AG09309 (cell line): Measurements from ENCODE around the gene CDK16.

Source experiments
- DNase-seq: peaks from one replicate; pipeline ENCODE4 v3.0.0-alpha.2; 2010; ENCODE audit warnings: low read depth
- H3K4me3 ChIP-seq: 2 replicates; pipeline ENCODE4 v1.5.1; 2011; ENCODE audit warnings: mild to moderate bottlenecking, low read depth, low read length, moderate library complexity; ENCODE audit not compliant: control insufficient read depth
- TF ChIP-seq, protein P1 (sequence below): IDR thresholded peaks from 2 replicates; pipeline ENCODE4 v1.5.1; 2011; ENCODE audit warnings: mild to moderate bottlenecking, low read depth, low read length, inconsistent platforms; ENCODE audit not compliant: insufficient read depth, control insufficient read depth; ENCODE audit errors: missing control alignments

Gene CDK16

GRCh38 chrX:47182106-47182700 lies 36.3 kb upstream of the CDK16 start:
- TF ChIP-seq, protein P1, sequence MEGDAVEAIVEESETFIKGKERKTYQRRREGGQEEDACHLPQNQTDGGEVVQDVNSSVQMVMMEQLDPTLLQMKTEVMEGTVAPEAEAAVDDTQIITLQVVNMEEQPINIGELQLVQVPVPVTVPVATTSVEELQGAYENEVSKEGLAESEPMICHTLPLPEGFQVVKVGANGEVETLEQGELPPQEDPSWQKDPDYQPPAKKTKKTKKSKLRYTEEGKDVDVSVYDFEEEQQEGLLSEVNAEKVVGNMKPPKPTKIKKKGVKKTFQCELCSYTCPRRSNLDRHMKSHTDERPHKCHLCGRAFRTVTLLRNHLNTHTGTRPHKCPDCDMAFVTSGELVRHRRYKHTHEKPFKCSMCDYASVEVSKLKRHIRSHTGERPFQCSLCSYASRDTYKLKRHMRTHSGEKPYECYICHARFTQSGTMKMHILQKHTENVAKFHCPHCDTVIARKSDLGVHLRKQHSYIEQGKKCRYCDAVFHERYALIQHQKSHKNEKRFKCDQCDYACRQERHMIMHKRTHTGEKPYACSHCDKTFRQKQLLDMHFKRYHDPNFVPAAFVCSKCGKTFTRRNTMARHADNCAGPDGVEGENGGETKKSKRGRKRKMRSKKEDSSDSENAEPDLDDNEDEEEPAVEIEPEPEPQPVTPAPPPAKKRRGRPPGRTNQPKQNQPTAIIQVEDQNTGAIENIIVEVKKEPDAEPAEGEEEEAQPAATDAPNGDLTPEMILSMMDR, result no peak
- no peak overlapping the region for H3K4me3 ChIP-seq
- no peak for DNase-seq

DNA sequence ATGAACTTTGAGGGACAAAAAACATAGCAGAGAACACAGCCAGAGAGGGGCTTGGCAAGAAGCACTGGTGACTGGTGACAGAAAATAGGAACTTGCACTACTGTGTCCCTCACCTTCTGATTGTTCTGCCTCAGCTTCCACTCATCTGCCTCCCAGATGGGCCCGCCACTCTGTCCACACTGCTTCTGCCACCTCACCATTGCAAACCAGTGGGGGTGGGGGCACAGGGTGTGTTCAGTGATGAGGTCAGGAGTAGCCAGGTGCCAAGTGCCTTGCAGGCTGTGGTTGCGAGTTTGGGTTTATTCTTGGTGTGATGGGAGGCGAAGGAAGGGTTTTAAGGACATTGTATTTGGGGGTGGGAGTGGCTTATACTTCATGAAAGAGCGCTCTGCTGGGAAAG lies 34.0 kb upstream of the CDK16 start:
- no peak for DNase-seq
- TF ChIP-seq, protein P1, result no peak
- H3K4me3 ChIP-seq, result no peak overlapping the region

GRCh38 chrX:47185241-47185640 lies 33.2 kb upstream of the CDK16 start:
- DNase-seq, result no peak
- no peak overlapping the region for H3K4me3 ChIP-seq

DNA sequence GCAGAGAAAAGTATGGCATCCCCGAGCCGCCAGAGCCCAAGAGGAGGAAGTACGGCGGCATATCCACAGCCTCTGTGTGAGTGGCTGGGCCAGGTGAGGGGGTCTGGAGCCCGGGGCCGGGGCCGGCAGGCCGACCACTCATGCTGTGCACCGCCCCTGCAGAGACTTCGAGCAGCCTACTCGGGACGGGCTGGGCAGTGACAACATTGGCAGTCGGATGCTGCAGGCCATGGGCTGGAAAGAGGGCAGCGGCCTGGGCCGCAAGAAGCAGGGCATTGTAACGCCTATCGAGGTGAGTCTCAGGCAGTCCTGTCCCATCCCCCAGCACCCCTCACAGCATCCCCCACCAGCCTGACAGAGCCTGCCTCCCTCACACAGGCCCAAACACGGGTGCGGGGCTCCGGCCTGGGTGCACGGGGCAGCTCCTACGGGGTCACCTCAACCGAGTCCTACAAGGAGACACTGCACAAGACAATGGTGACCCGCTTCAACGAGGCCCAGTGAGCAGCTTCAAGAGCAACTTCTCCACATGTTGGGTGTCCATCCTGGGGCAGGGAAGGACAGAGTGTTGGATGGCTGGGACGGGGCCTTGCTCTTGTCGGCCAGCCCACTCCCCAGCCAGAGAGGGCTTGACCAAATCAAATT lies 32.3 kb upstream of the CDK16 start:
- TF ChIP-seq, protein P1, result no peak
- no peak overlapping the region for H3K4me3 ChIP-seq
- DNase-seq, result no peak

More at GRCh38 chrX:47185241-47185640, 33.2 kb upstream of the CDK16 start:
- TF ChIP-seq, protein P1, result no peak

DNA sequence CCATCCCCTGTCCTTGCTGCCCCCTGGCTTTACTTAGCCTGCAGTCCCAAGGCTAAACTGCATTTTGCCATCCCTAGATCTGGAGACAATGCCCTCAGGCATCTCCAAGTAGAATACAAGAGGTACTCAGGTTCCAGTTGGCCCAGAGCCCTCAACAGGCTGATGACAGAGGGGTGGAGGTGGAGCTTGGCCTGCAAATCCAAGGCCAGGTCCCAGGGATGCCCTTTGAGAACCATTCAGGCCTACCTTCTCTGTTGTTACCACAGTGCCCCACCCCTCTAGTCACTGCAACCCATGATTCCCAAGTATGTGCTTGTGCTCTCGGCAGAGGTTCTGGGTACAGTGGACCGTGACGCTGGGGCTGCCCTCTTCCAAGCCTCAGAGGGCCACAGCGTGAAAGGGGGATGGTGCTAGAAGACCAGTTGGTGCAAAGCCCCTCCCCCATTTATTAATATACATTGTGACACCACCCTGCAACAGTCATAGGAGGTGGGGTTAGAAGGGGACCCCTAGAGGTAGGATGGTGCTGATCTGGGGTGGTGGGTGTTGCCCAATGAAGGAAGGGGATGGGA lies 31.3 kb upstream of the CDK16 start:
- TF ChIP-seq, protein P1, result no peak
- H3K4me3 ChIP-seq, result no peak overlapping the region
- no peak for DNase-seq

DNA sequence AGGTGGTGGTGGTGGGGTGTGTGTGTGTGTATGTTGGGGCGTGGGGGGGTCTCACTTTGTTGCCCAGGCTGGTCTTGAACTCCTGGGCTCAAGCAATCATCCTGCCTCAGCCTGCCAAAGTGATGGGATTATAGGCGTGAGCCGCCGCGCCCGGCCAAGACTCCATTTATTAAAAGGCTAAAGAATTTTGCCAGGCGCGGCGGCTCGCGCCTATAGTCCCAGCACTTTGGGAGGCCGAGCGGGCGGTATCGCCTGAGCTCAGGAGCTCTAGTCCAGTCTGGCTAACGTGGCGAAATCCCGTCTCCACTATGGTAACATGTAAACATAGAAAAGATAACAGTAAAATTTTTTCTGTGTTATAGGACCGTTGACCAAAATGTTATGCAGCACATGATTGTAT lies 28.6 kb upstream of the CDK16 start:
- no peak for DNase-seq
- TF ChIP-seq, protein P1, result no peak
- no peak overlapping the region for H3K4me3 ChIP-seq
